Measurements from ENCODE around the gene HAT1.

DNA sequence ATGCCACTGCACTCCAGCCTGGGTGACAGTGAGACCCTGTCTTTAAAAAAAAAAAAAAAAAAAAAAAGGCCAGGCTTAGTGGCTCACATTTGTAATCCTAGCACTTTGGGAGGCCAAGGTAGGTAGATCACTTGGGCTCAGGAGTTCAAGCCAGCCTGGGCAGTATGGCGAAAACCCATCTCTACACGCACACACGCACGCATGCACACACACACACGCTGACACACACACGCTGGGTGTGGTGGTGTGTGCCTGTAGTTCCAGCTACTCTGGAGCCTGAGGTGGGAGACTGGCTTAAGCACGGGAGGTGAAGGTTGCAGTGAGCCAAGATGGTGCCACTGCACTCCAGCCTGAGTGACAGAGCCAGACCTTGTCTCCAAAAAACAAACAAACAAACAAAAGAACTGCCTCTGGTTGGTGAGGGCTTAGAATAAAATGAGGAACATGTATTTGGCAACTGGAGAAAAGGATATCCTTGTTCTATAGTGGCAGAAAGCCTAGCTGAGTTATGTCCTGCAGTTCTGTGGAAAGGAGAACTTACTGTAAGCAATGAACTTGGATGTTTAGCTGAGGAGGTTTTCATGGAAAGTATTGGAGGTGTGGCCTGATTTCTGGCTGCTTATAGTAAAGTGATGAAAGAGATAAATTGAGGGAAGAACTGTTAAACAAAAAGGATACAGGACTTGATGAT lies 34.0 kb downstream of the HAT1 start:
- no peak for TF ChIP-seq RARB (CRISPR knock-in tag; IDR thresholded peaks at IDR 0.05)
- TF ChIP-seq ZFP30 (CRISPR knock-in tag; IDR thresholded peaks at IDR 0.05), result no peak
- TF ChIP-seq, protein P1, sequence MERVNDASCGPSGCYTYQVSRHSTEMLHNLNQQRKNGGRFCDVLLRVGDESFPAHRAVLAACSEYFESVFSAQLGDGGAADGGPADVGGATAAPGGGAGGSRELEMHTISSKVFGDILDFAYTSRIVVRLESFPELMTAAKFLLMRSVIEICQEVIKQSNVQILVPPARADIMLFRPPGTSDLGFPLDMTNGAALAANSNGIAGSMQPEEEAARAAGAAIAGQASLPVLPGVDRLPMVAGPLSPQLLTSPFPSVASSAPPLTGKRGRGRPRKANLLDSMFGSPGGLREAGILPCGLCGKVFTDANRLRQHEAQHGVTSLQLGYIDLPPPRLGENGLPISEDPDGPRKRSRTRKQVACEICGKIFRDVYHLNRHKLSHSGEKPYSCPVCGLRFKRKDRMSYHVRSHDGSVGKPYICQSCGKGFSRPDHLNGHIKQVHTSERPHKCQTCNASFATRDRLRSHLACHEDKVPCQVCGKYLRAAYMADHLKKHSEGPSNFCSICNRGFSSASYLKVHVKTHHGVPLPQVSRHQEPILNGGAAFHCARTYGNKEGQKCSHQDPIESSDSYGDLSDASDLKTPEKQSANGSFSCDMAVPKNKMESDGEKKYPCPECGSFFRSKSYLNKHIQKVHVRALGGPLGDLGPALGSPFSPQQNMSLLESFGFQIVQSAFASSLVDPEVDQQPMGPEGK (CRISPR knock-in tag; IDR thresholded peaks at IDR 0.05; ENCODE audit: borderline replicate concordance), result no peak
- TF ChIP-seq TOX (CRISPR knock-in tag; IDR thresholded peaks at IDR 0.05; ENCODE audit: borderline replicate concordance), result no peak
- no peak for TF ChIP-seq PPARA (CRISPR knock-in tag; IDR thresholded peaks at IDR 0.05; ENCODE audit: borderline replicate concordance)
- no peak for TF ChIP-seq TCF4 (CRISPR knock-in tag; IDR thresholded peaks at IDR 0.05; ENCODE audit: borderline replicate concordance)
- no peak for TF ChIP-seq ISL1 (CRISPR knock-in tag; IDR thresholded peaks at IDR 0.05)
- no peak for TF ChIP-seq ZNF565 (CRISPR knock-in tag; conservative IDR thresholded peaks at IDR 0.05; ENCODE audit: low read depth)
- TF ChIP-seq, protein P2, sequence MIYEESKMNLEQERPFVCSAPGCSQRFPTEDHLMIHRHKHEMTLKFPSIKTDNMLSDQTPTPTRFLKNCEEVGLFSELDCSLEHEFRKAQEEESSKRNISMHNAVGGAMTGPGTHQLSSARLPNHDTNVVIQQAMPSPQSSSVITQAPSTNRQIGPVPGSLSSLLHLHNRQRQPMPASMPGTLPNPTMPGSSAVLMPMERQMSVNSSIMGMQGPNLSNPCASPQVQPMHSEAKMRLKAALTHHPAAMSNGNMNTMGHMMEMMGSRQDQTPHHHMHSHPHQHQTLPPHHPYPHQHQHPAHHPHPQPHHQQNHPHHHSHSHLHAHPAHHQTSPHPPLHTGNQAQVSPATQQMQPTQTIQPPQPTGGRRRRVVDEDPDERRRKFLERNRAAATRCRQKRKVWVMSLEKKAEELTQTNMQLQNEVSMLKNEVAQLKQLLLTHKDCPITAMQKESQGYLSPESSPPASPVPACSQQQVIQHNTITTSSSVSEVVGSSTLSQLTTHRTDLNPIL (CRISPR knock-in tag; IDR thresholded peaks at IDR 0.05; ENCODE audit: low read depth), result no peak
- TF ChIP-seq SNAI2 (CRISPR knock-in tag; IDR thresholded peaks at IDR 0.05), result no peak
- no peak for TF ChIP-seq CSDC2 (CRISPR knock-in tag; IDR thresholded peaks at IDR 0.05)
- no peak for TF ChIP-seq ZC3H10 (CRISPR knock-in tag; IDR thresholded peaks at IDR 0.05)
